Inferior parietal cortex (tissue), 1 donor: Measurements from ENCODE around the gene PAQR5.
"Not testable (repeated sequence)": the region's sequence is repeated elsewhere in the genome, so short reads cannot be mapped to it uniquely, and the experiment has no call there.

Experiments used
- DNase-seq: peaks from one replicate; pipeline ENCODE4 v3.0.0-alpha.2; 2016; ENCODE audit errors: extremely low spot score

PAQR5 gene

DNA sequence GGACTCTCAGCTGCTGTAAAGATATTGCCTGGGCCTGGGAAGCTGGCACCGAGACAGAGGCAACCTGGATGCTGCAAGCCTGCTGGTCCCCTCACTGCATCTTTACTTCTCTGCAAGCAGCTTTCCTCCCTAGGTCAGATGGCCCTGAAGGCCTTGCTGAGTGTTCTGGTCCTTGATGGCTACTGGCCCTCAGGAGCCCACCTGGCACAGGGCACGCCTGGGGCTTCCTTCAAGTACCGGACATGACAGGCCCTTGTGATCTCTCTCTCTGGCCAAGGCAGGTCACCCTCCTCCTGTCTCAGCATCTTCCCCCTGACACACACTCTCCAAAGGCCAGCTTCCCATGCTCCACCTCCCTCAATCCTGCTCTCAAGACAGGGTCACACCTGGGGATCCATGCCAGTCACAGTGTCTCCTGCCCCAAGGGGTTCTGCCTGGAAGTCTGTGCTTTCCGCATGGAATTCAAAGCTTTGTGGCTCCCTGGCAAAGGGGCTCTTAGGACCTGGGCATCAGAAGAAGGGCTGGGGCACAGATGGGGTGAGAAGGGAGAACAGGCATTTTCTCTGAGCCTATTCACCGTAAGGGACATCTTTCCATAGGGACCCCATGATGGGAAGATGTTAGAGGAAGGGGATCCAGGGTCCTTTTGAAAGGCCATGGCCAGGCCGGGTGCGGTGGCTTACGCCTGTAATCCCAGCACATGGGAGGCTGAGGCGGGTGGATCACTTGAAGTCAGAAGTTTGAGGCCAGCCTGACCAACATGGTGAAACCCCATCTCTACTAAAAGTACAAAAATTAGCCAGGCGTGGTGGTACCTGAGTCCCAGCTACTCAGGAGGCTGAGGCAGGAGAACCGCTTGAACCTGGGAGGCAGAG, 4.7 kb upstream of the PAQR5 start:
- no peak for DNase-seq

- DNase-seq = no peak
Measured at GRCh38 chr15:69296606-69297005, 2.1 kb upstream of the PAQR5 start.

DNA sequence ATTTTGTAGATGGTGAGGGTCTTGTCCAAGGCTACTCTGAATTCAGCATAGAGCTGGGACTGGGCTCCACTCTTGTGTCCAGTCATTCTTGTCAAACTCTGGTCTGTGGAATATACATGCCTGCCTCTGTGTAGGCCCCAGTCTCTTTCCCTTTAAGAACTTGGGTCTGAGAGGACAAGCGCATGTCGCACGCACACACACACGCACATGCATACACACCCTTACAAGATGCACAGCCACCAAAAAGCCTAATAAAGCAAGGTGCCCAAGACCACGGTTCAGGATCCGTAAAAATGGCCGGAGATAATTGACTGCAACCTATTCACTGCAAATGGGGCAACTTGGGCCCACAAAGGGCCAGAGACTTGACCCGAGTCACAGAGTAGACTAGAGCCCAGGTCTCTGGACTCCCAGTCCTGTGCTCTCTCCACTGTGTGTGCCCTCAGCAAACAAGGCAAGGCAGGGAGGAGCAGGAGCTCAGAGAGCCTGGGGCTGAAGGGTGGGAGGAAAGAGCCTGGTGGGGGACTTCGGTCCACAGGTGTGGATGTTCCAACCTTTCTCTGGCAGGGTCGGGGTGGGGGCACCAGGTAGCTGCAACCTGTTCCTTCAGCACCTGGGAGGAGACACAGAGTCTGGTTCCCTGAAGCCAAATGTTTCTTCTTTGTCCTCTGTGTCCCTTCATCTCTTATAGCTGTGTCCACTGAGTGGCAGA, 914 bp upstream of the PAQR5 start:
- no peak for DNase-seq

DNA sequence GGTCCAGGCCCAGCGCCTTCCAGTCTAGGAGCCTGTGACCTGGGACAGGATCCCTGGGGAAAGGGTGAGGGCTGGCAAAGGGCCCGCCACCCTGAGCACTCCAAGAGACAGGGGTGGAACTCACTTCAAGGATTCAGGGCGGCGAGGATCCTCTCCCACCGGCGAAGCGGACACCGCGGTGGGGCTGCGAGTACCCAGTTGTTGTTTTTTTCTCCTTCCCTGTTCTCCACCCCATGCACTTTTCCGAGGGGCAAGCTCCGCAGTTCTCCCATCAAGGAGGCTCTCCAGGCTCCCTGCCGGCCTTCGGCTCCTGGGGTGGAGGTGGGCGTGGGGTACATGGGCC, 387 bp upstream of the PAQR5 start:
- no peak for DNase-seq

- DNase-seq = no peak
Measured at GRCh38 chr15:69299451-69299886, 757 bp downstream of the PAQR5 start.

DNA sequence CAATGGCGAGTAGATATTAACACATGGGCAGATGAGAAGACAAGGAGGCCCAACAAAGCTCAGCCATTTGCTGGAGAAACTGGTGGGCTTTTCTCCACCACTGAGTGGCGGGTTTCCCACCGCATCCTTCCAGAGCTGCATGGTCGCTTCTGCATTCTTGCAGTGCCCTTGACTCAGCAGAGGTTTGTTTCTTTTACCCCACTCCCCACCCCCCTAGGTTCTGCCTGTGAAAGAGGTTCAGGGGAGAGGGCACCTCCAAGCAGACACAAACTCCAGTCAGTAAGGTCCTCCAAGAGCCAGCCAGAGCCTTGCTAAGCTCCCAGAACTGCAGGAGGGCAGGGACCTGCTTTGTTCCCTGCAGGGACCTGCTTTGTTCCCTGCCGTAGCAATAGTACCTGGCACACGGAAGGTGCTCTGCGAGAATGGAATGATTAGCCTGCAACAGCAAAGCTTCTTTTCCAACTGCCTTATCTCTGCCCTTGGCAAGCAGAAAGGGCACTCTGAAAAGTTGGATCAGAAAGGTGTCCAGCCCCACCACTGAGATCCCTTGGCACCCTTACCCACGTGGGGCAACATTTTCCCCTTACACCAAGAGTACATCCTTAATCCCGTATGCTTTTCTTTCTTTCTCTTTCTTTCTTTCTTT, 1.4 kb downstream of the PAQR5 start:
- DNase-seq = no peak

DNA sequence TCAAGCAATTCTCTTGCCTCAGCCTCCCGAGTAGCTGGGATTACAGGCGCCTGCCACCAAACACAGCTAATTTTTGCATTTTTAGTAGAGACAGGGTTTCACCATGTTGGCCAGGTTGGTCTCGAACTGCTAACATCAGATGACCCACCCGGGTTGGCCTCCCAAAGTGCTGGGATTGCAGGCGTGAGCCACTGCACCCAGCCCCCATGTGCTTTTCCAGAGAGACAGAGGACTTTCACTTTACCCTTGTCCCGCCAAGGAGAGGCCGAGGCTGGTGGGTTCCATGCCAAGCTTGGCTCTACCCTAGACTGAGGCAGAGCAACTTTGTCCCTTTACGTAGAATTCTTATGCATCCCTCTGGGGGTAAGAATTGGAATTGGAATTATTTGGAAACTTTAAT, 2.4 kb downstream of the PAQR5 start:
- DNase-seq = not testable (repeated sequence)

DNA sequence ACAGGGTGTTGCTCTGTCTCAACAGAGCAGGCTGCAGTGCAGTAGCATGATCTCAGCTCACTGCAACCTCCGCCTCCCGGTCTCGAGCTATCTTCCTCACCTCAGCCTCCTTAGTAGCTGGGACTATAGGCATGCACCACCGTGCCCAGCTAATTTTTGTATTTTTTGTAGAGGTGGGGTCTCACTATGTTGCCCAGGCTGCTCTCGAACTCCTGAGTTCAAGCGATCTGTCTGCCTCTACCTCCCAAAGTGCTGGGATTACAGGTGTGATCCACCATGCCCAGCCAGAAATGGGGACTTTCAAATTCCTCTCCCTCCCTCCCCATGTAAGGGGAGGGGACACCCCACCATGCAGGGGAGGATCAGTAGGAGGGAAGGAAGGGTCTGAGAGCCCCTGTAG, 3.4 kb downstream of the PAQR5 start:
- DNase-seq = not testable (repeated sequence)

- no peak for DNase-seq
Measured at GRCh38 chr15:69302929-69303328, 4.2 kb downstream of the PAQR5 start.

DNA sequence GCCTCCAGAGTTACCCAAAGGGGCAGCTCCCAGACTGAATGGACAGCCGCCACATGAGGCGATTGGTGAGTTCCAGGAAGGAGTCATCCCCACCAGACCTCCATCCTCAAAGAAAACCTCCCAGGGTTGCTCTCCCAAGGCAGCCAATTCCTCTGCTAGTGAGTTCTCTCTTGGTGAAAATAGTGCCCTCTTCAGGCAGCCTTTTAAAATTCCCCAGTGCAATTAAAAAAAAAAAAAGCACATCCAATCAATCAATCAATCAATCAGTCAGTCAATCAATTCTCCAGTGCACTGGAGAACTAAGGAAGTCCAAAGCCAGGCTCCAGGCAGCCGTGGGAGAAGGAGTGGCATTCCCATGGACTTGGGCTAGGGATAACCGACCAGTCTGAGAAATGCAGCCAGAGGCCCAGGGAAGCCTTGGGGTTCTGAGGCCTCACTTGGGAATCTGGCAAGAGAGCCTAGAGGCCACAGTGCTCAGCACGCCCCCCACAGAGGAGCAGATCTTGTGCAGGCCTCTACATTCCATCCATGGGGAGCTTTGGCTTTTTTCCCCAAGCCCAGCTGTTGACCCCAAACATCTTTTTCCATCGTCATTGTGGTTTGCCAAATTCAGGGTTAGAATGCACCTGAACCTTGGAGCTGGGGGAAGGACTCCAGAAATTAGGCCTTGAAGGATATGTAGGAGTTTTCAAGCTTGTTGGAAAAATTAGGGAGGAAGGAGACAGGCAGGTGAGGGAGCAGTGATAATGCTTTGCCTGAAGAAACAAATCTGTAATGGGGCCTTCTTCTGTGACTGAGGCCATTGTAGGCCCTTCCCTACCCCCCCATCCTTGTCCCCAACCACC, 4.8 kb downstream of the PAQR5 start:
- no peak for DNase-seq

- no peak for DNase-seq
Measured at GRCh38 chr15:69304182-69304545, 5.5 kb downstream of the PAQR5 start.

- DNase-seq = no peak
Measured at GRCh38 chr15:69305204-69305931, 6.7 kb downstream of the PAQR5 start.

- no peak for DNase-seq
Measured at GRCh38 chr15:69305933-69306568, 7.3 kb downstream of the PAQR5 start.

DNA sequence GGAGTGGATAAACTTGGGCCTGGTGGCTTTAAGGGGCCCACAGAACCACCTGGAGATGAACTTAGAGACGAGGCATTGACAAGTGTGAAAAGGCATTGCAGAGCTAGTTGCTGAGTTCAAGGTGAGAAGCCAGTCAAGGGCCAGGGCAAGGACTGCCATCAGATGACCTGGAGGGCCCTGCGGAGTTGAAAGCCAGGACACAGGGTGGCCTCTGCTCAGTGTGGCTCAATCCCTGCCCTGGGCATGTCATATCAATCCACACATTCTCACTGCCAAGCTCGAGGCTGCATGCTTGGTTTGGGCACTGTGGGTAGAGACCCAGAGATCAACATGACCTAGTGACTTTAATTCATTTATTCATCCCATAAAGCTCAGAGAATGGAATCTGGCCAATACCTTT, 9.2 kb downstream of the PAQR5 start:
- DNase-seq = no peak

- no peak for DNase-seq
Measured at GRCh38 chr15:69308949-69309348, 10.2 kb downstream of the PAQR5 start.

GRCh38 chr15:69311319-69311721, 12.6 kb downstream of the PAQR5 start:
- no peak for DNase-seq

- DNase-seq = no peak
Measured at GRCh38 chr15:69313432-69314000, 14.8 kb downstream of the PAQR5 start.

- no peak for DNase-seq
Measured at GRCh38 chr15:69314131-69314530, 15.4 kb downstream of the PAQR5 start.

- DNase-seq = no peak
Measured at GRCh38 chr15:69314736-69315135, 16.0 kb downstream of the PAQR5 start.

GRCh38 chr15:69315402-69316110, 16.8 kb downstream of the PAQR5 start:
- no peak for DNase-seq
